ENCODE data around the gene NONO. TPM values are rescaled to one million over a fixed set of nuclear protein-coding genes. Genes with fewer than 3 reads are reported as not detected.

NONO gene
- polyA plus RNA-seq, 1 of the 3 experiments (the other 2 are of a cell fraction): 288 TPM

DNA sequence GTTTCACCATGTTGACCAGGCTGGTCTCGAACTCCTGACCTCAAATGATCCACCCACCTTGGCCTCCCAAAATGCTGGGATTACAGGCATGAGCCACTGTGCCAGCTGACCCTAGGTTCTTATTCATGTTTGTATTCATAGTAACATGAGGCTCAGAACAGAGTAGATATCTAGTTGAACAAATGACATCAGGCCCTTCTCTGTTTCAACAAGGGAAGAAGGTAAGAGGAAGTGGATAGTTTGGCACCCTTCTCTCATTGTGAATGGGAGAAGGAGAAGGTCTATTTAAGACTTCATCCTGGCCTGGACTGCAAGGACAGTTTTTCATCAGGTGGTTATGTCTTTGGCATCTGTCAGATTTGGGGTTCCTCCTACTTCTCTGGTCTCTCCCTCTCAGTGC lies 46.6 kb upstream of the NONO start (continued):
- TF ChIP-seq, protein P1, sequence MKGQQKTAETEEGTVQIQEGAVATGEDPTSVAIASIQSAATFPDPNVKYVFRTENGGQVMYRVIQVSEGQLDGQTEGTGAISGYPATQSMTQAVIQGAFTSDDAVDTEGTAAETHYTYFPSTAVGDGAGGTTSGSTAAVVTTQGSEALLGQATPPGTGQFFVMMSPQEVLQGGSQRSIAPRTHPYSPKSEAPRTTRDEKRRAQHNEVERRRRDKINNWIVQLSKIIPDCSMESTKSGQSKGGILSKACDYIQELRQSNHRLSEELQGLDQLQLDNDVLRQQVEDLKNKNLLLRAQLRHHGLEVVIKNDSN (IDR thresholded peaks at IDR 0.05; ENCODE audit: borderline replicate concordance, low read depth): no peak
- TF ChIP-seq EP300 (IDR thresholded peaks at IDR 0.05; ENCODE audit: borderline replicate concordance in 1 of 2, low read depth in 1 of 2, low read length in 1 of 2) (no peak), FOSL2 (IDR thresholded peaks at IDR 0.05; ENCODE audit: borderline replicate concordance, low read depth) (no peak), EZH2phosphoT487 (IDR thresholded peaks at IDR 0.05; ENCODE audit: borderline replicate concordance, low read depth) (no peak), GATA2 (CRISPR knock-in tag; IDR thresholded peaks at IDR 0.05) (no peak), TAF1 (IDR thresholded peaks at IDR 0.05; ENCODE audit: borderline replicate concordance, low read depth, low read length) (no peak), MXI1 (IDR thresholded peaks at IDR 0.05; ENCODE audit: low read depth, low read length) (no peak)

DNA sequence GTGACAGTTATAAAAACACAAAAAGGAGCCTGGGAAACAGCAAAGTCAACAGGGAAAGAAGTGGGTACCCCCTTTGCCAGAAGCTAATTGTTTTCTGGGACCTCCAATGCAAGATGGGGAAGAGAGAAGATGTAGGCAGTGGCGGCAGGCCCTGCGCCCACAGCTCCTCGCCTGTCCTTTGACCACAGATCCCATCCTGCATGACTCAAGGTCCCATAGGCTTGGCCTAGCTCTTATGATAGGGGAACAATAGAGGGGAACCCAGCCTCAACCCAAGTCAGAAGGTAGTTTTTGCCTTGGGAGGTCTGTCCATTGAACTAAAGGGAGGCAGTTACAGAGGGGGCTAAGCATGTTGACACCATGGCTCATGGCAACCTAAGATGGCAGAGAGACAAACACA lies 43.7 kb upstream of the NONO start:
- ChIA-PET CTCF (interaction anchor here (1.1 kb wide), 1 partner anchor 14 kb away, joined by 3 read pairs; the partner anchor contains the start of gene ZMYM3), POLR2A (no interaction called here)
- no peak overlapping the region for H3K27ac ChIP-seq (ENCODE audit: low read depth in 2 of 2, low read length in 1 of 2)
- no peak overlapping the region for H3K4me3 ChIP-seq (ENCODE audit: low read depth in 2 of 2, low read length in 1 of 2)
- H2AFZ ChIP-seq (ENCODE audit: low read depth): no peak overlapping the region
- no peaks in the 10 kb centered on the region for H3K9me3 ChIP-seq
- no peak overlapping the region for H3K9ac ChIP-seq
- 83% methylated on average over 3 of the region's 3 CpGs for WGBS (ENCODE audit: low lambda C conversion rate)
- no peak overlapping the region for H3K4me2 ChIP-seq
- H4K20me1 ChIP-seq (ENCODE audit: insufficient read depth): no peaks in the 10 kb centered on the region
- H3K27me3 ChIP-seq (ENCODE audit: insufficient read depth): peaks cover 7% of the 10 kb centered on the region; the same call in 1 of the 2 replicates
- H3K9me2 ChIP-seq: no peaks in the 10 kb centered on the region
- no peak for DNase-seq
- H3K36me3 ChIP-seq (replicated peaks in 1 of 2; ENCODE audit: control insufficient read depth in 1 of 2, insufficient read depth in 2 of 2, low read length in 1 of 2): peaks cover 7 to 32% of the 10 kb centered on the region in 2 experiments
- H3K4me1 ChIP-seq (ENCODE audit: control insufficient read depth in 1 of 2, insufficient read depth in 2 of 2, low read depth in 1 of 2, low read length in 1 of 2): no peaks in the 10 kb centered on the region
- no peaks in the 10 kb centered on the region for H3K79me2 ChIP-seq (ENCODE audit: insufficient read depth)
- TF ChIP-seq, protein P1 (IDR thresholded peaks at IDR 0.05; ENCODE audit: borderline replicate concordance, low read depth): no peak
- TF ChIP-seq, protein P2, sequence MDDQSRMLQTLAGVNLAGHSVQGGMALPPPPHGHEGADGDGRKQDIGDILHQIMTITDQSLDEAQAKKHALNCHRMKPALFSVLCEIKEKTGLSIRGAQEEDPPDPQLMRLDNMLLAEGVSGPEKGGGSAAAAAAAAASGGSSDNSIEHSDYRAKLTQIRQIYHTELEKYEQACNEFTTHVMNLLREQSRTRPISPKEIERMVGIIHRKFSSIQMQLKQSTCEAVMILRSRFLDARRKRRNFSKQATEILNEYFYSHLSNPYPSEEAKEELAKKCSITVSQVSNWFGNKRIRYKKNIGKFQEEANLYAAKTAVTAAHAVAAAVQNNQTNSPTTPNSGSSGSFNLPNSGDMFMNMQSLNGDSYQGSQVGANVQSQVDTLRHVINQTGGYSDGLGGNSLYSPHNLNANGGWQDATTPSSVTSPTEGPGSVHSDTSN (IDR thresholded peaks at IDR 0.05): no peak
- no peak for TF ChIP-seq RAD21 (IDR thresholded peaks at IDR 0.05; ENCODE audit: low read length)
- TF ChIP-seq, protein P3, sequence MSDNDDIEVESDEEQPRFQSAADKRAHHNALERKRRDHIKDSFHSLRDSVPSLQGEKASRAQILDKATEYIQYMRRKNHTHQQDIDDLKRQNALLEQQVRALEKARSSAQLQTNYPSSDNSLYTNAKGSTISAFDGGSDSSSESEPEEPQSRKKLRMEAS (IDR thresholded peaks at IDR 0.05; ENCODE audit: low read depth): no peak
- TF ChIP-seq JUND (IDR thresholded peaks at IDR 0.05): no peak
- TF ChIP-seq NRF1 (IDR thresholded peaks at IDR 0.05; ENCODE audit: low read depth, low read length): no peak
- TF ChIP-seq FOSL2 (IDR thresholded peaks at IDR 0.05; ENCODE audit: borderline replicate concordance, low read depth): no peak
- no peak for TF ChIP-seq POLR2AphosphoS5 (IDR thresholded peaks at IDR 0.05; ENCODE audit: low read depth, low read length)
- no peak for TF ChIP-seq MXI1 (IDR thresholded peaks at IDR 0.05; ENCODE audit: low read depth, low read length)
- TF ChIP-seq, protein P4, sequence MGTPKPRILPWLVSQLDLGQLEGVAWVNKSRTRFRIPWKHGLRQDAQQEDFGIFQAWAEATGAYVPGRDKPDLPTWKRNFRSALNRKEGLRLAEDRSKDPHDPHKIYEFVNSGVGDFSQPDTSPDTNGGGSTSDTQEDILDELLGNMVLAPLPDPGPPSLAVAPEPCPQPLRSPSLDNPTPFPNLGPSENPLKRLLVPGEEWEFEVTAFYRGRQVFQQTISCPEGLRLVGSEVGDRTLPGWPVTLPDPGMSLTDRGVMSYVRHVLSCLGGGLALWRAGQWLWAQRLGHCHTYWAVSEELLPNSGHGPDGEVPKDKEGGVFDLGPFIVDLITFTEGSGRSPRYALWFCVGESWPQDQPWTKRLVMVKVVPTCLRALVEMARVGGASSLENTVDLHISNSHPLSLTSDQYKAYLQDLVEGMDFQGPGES (IDR thresholded peaks at IDR 0.05; ENCODE audit: low read depth, low read length): no peak
- no peak for TF ChIP-seq TCF12 (IDR thresholded peaks at IDR 0.05)
- TF ChIP-seq FOXJ3 (CRISPR knock-in tag; IDR thresholded peaks at IDR 0.05): no peak
- TF ChIP-seq TAF1 (IDR thresholded peaks at IDR 0.05; ENCODE audit: borderline replicate concordance, low read depth, low read length): no peak
- TF ChIP-seq CHD2 (IDR thresholded peaks at IDR 0.05; ENCODE audit: low read length, partially characterized antibody): no peak
- no peak for TF ChIP-seq ELF1 (IDR thresholded peaks at IDR 0.05)
- TF ChIP-seq GATA2 (CRISPR knock-in tag; IDR thresholded peaks at IDR 0.05): no peak
- no peak for TF ChIP-seq EP300 (IDR thresholded peaks at IDR 0.05; ENCODE audit: borderline replicate concordance in 1 of 2, low read depth in 1 of 2, low read length in 1 of 2)
- no peak for TF ChIP-seq SMC3 (IDR thresholded peaks at IDR 0.05; ENCODE audit: low read depth, low read length)
- TF ChIP-seq, protein P5, sequence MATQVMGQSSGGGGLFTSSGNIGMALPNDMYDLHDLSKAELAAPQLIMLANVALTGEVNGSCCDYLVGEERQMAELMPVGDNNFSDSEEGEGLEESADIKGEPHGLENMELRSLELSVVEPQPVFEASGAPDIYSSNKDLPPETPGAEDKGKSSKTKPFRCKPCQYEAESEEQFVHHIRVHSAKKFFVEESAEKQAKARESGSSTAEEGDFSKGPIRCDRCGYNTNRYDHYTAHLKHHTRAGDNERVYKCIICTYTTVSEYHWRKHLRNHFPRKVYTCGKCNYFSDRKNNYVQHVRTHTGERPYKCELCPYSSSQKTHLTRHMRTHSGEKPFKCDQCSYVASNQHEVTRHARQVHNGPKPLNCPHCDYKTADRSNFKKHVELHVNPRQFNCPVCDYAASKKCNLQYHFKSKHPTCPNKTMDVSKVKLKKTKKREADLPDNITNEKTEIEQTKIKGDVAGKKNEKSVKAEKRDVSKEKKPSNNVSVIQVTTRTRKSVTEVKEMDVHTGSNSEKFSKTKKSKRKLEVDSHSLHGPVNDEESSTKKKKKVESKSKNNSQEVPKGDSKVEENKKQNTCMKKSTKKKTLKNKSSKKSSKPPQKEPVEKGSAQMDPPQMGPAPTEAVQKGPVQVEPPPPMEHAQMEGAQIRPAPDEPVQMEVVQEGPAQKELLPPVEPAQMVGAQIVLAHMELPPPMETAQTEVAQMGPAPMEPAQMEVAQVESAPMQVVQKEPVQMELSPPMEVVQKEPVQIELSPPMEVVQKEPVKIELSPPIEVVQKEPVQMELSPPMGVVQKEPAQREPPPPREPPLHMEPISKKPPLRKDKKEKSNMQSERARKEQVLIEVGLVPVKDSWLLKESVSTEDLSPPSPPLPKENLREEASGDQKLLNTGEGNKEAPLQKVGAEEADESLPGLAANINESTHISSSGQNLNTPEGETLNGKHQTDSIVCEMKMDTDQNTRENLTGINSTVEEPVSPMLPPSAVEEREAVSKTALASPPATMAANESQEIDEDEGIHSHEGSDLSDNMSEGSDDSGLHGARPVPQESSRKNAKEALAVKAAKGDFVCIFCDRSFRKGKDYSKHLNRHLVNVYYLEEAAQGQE (IDR thresholded peaks at IDR 0.05; ENCODE audit: low read depth, low read length): no peak
- TF ChIP-seq, protein P6, sequence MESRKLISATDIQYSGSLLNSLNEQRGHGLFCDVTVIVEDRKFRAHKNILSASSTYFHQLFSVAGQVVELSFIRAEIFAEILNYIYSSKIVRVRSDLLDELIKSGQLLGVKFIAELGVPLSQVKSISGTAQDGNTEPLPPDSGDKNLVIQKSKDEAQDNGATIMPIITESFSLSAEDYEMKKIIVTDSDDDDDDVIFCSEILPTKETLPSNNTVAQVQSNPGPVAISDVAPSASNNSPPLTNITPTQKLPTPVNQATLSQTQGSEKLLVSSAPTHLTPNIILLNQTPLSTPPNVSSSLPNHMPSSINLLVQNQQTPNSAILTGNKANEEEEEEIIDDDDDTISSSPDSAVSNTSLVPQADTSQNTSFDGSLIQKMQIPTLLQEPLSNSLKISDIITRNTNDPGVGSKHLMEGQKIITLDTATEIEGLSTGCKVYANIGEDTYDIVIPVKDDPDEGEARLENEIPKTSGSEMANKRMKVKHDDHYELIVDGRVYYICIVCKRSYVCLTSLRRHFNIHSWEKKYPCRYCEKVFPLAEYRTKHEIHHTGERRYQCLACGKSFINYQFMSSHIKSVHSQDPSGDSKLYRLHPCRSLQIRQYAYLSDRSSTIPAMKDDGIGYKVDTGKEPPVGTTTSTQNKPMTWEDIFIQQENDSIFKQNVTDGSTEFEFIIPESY (IDR thresholded peaks at IDR 0.05; ENCODE audit: borderline replicate concordance, low read depth): no peak
- no peaks in the 10 kb centered on the region for H3F3A ChIP-seq (replicated peaks; ENCODE audit: insufficient read depth)

Measured in SK-N-SH (cell line).